Vagina (tissue), 2 donors: ENCODE data around the gene RBPJ. TPM values are rescaled to one million over a fixed set of nuclear protein-coding genes. Genes with fewer than 3 reads are reported as not detected.

Experiments used
- DNase-seq, 2 donors: peaks; one replicate each; pipeline ENCODE4 v3.0.0-alpha.2; 2017; ENCODE audit errors: extremely low spot score in 2 of 2
- H3K27ac ChIP-seq: fragments of 200-600 bp; sonication (generic); one replicate; pipeline ENCODE4 v1.5.1; 2019
- H3K27me3 ChIP-seq: fragments of 200-600 bp; sonication (generic); one replicate; pipeline ENCODE4 v1.5.1; 2019
- H3K36me3 ChIP-seq, 2 donors: fragments of 200-600 bp; sonication (generic); one replicate each; pipeline ENCODE4 v1.5.1; 2017 to 2019
- H3K4me1 ChIP-seq: fragments of 200-600 bp; sonication (generic); one replicate; pipeline ENCODE4 v1.5.1; 2019
- H3K4me3 ChIP-seq, 2 donors: fragments of 200-600 bp; sonication (generic); 1 replicate in 1 of 2; 2 replicates in 1 of 2; pipeline ENCODE4 v1.5.1; 2016 to 2019
- H3K9me3 ChIP-seq: fragments of 200-600 bp; sonication (generic); one replicate; pipeline ENCODE4 v1.5.1; 2019
- CTCF ChIP-seq, 3 experiments: fragments of 450-650 bp in 2 of 3; fragments of 200-600 bp in 1 of 3; sonication (generic) in 1 of 3; IDR thresholded peaks; one replicate each; pipeline ENCODE4 v1.5.1; 2017 to 2019; ENCODE audit warnings: antibody characterized with exemption in 3 of 3, mild to moderate bottlenecking in 2 of 3, moderate library complexity in 2 of 3
- POLR2A ChIP-seq, 2 donors: fragments of 450-650 bp; IDR thresholded peaks; one replicate each; pipeline ENCODE4 v1.6.1; 2017; ENCODE audit warnings: antibody characterized with exemption in 2 of 2, mild to moderate bottlenecking in 2 of 2, moderate library complexity in 2 of 2
- POLR2AphosphoS5 ChIP-seq, 2 donors: sonication (generic); formaldehyde crosslinking; IDR thresholded peaks; one replicate each; pipeline ENCODE4 v1.9.0; 2017; ENCODE audit warnings: antibody characterized with exemption in 2 of 2, mild to moderate bottlenecking in 2 of 2, low read depth in 1 of 2; ENCODE audit not compliant: insufficient read depth in 1 of 2
- intact Hi-C: fragments of 100-400 bp; cut with DNase I; formaldehyde crosslinking; loops from one replicate; pipeline ENCODE4 v1.15.1; 2023
- total RNA-seq: library from RNA; depleted of rRNA; stranded (reverse); fragments of >200 nt; gene quantifications from one replicate; pipeline ENCODE4 v1.2.3, GENCODE V29; 2016

Gene RBPJ
- total RNA-seq, 1 donor from 2014 or later = 50.8 TPM

GRCh38 chr4:26450418-26450817 lies 129.6 kb downstream of the RBPJ start:
- no peak for DNase-seq
- Histone ChIP-seq H3K27me3 (no peaks in the 10 kb centered on the region), H3K4me1 (no peaks in the 10 kb centered on the region), H3K36me3 (no peaks in the 10 kb centered on the region), H3K9me3 (no peaks in the 10 kb centered on the region), H3K4me3 (no peak overlapping the region), H3K27ac (no peak overlapping the region)
- no peak for TF ChIP-seq POLR2A (IDR thresholded peaks at IDR 0.05)
- TF ChIP-seq POLR2AphosphoS5 (IDR thresholded peaks at IDR 0.05; ENCODE audit: insufficient read depth in 1 of 2, low read depth in 1 of 2) = no peak
- TF ChIP-seq CTCF (IDR thresholded peaks at IDR 0.05) = no peak
- intact Hi-C loops = no loop called here

- H3K36me3 ChIP-seq = no peaks in the 10 kb centered on the region
- no peaks in the 10 kb centered on the region for H3K27me3 ChIP-seq
- H3K9me3 ChIP-seq = no peaks in the 10 kb centered on the region
- H3K27ac ChIP-seq = no peak overlapping the region
- no peak for TF ChIP-seq POLR2AphosphoS5 (IDR thresholded peaks at IDR 0.05; ENCODE audit: insufficient read depth in 1 of 2, low read depth in 1 of 2)
- TF ChIP-seq CTCF (IDR thresholded peaks at IDR 0.05) = no peak
- TF ChIP-seq POLR2A (IDR thresholded peaks at IDR 0.05) = no peak
- no peak overlapping the region for H3K4me3 ChIP-seq
- intact Hi-C loops = no loop called here
- DNase-seq = no peak
- no peaks in the 10 kb centered on the region for H3K4me1 ChIP-seq
Observed at GRCh38 chr4:26451597-26451996, 130.8 kb downstream of the RBPJ start.

GRCh38 chr4:26452565-26453531 lies 132.0 kb downstream of the RBPJ start:
- H3K27ac ChIP-seq = no peak overlapping the region
- H3K27me3 ChIP-seq = no peaks in the 10 kb centered on the region
- DNase-seq = peak; percentile 34 to 55
- no peaks in the 10 kb centered on the region for H3K9me3 ChIP-seq
- H3K36me3 ChIP-seq = no peaks in the 10 kb centered on the region
- no peaks in the 10 kb centered on the region for H3K4me1 ChIP-seq
- no peak overlapping the region for H3K4me3 ChIP-seq
- intact Hi-C loops = no loop called here
- no peak for TF ChIP-seq CTCF (IDR thresholded peaks at IDR 0.05)
- no peak for TF ChIP-seq POLR2AphosphoS5 (IDR thresholded peaks at IDR 0.05; ENCODE audit: insufficient read depth in 1 of 2, low read depth in 1 of 2)

GRCh38 chr4:26454961-26455360 lies 134.1 kb downstream of the RBPJ start:
- Histone ChIP-seq H3K4me3 (no peak overlapping the region), H3K9me3 (no peaks in the 10 kb centered on the region), H3K4me1 (no peaks in the 10 kb centered on the region), H3K27me3 (no peaks in the 10 kb centered on the region), H3K36me3 (no peaks in the 10 kb centered on the region), H3K27ac (no peak overlapping the region)
- intact Hi-C loops = no loop called here
- peak; percentile 34 to 78 for DNase-seq
- TF ChIP-seq POLR2AphosphoS5 (IDR thresholded peaks at IDR 0.05; ENCODE audit: insufficient read depth in 1 of 2, low read depth in 1 of 2) (no peak), CTCF (IDR thresholded peaks at IDR 0.05) (no peak), POLR2A (IDR thresholded peaks at IDR 0.05) (no peak)

- no peaks in the 10 kb centered on the region for H3K9me3 ChIP-seq
- H3K27ac ChIP-seq = no peak overlapping the region
- H3K4me1 ChIP-seq = no peaks in the 10 kb centered on the region
- peak; percentile 43 to 70 for DNase-seq
- H3K36me3 ChIP-seq = no peaks in the 10 kb centered on the region
- intact Hi-C loops = no loop called here
- H3K27me3 ChIP-seq = no peaks in the 10 kb centered on the region
- H3K4me3 ChIP-seq = no peak overlapping the region
- no peak for TF ChIP-seq CTCF (IDR thresholded peaks at IDR 0.05)
- no peak for TF ChIP-seq POLR2A (IDR thresholded peaks at IDR 0.05)
- TF ChIP-seq POLR2AphosphoS5 (IDR thresholded peaks at IDR 0.05; ENCODE audit: insufficient read depth in 1 of 2, low read depth in 1 of 2) = no peak
Observed at GRCh38 chr4:26455571-26455970, 134.8 kb downstream of the RBPJ start.
